Stimulated activated CD8-positive, alpha-beta memory T cell treated with anti-CD3 and anti-CD28 coated beads, Interleukin-12 subunit alpha, Interleukin-12 subunit beta, amount 100 ng/mL, for 24 hours (primary cell): ENCODE results near the gene TMEM30B.
"Not testable (repeated sequence)": the region's sequence is repeated elsewhere in the genome, so short reads cannot be mapped to it uniquely, and the experiment has no call there.

ENCODE experiments used
- DNase-seq: peaks from one replicate; pipeline ENCODE4 v3.0.0-alpha.2; 2020; ENCODE audit errors: extremely low read depth

TMEM30B gene, protein sequence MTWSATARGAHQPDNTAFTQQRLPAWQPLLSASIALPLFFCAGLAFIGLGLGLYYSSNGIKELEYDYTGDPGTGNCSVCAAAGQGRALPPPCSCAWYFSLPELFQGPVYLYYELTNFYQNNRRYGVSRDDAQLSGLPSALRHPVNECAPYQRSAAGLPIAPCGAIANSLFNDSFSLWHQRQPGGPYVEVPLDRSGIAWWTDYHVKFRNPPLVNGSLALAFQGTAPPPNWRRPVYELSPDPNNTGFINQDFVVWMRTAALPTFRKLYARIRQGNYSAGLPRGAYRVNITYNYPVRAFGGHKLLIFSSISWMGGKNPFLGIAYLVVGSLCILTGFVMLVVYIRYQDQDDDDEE

DNA sequence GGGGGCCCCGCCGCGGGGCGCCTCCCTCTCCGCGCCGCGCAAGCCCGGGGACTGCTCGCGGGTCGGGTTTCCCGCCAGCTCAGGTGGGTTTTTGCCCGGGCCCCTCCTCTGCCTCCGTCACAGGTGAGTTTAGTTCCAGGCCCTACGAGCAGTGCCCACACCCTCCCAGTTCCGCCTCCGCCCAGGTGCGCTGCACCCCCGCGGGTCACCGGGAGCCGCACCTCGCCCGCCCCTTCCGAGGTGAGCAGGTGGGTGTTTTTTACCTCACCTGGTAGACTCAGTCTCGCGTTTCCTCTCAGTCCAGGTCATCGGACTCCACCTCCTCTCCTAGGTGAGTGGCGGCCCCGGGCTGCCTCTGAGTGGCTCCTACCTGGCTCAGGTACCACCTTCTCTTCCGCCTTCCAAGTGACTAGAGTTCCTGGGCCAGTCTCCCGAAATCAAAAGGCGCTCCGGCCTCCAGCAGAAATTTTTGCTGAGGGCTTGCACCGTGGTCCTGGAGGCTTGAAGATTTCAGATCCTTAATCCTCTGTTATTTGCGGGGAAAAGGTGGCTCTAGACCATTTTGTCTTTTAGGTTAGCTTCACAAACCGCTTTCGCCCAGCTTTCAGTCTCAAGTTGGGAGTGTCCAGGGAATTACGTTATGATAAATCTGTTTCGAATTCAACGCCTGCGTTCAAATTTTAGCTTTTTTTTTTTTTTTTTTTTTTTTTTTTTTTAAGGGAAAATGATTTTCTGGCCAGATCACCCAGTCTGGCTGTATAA, at the start of gene TMEM30B:
Gene TMEM30B (minus strand): TSS at position 153 of the 762 bp plus-strand sequence. CDS start 191 bp downstream, outside the sequence.
- no peak for DNase-seq

DNA sequence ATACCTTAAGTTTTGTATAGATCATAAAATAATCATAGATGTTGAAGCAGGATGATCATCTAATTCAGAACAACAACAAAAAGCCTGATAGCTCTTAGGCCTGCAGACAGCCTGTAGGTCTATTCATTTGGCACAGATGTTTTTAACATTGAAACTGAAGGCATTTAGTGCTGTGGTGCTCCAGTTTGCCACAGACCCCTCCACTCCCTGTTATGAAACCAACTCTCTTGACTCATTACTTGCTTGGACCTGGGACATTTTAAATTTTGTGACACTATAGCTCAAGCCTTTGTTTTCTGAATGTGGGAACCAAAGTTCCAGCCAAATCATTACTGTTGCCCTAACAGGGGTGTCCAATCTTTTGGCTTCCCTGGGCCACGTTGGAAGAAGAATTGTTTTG, 49.4 kb upstream of the TMEM30B start:
- no peak for DNase-seq

DNA sequence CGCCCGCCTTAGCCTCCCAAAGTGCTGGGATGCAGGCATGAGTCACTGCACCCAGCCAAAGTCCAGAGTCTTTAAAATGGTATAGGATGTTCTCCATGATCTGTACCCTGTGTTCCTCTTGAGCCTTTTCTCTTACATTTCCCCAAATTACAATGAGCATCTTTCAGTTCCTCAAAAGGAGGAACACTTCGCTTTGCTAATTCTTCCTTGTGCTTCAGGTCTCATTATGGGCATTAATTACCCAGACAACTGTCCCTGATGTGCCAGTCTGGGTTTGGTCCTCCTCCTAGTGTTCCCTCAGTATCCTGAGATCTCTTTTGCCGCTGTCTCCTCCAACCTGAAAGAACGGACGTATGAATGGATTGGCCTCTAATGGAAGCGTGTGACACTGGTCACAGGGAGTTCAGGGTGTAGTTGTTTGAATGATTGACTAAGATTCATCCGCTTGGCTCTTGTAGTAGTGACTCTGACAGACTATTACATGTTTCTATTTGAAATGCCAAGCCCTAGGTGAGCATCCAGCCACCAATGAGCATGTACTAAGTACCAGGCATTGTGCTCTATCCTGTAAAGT, 48.4 kb upstream of the TMEM30B start:
- no peak for DNase-seq

DNA sequence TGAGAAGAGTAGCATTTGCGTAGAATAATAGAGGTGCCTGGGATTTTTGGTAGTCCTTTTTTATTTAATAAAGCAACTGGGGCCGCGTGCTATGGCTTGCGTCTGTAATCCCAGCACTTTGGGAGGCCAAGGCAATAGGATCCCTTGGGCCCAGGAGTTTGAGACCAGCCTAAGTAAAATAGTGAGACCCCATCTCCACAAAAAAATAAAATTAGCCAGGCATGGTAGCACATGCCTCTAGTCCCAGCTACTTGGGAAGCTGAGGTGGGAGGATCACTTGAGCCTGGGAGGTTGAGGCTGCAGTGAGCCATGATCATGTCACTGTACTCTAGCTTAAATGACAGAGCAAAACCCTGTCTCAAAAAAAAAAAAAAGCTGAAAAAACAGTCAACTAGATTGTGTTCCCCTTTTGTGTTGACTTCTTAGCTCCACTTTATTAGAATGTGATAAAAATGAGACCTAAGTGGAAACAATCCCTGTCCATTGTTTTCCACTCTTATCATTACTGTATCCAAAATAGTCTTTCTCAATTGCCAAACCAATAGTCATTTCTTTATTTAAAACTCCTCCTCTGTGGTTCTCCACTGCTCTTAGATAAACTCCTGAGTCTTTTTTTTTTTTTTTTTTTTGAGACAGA, 47.6 kb upstream of the TMEM30B start:
- no peak for DNase-seq

DNA sequence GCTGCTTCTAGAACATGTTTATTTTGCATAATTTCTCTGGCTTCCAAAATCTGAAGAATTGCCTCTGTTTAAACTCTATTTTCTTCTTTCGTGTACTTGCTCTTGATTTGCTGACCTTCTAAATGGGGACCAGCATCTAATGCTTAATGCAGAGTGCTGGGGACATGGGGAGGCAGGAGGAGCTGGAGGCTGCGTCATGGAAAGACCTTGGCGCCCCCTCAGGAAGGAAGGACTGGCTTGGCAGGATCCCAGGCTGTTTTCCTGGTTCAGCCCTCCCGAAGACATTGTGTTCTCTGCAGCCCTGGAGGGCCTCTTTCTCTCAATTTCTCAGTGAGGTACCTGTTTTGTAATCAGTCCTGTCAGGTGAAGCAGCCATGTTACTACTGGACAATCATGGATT, 45.7 kb upstream of the TMEM30B start:
- DNase-seq: no peak

DNA sequence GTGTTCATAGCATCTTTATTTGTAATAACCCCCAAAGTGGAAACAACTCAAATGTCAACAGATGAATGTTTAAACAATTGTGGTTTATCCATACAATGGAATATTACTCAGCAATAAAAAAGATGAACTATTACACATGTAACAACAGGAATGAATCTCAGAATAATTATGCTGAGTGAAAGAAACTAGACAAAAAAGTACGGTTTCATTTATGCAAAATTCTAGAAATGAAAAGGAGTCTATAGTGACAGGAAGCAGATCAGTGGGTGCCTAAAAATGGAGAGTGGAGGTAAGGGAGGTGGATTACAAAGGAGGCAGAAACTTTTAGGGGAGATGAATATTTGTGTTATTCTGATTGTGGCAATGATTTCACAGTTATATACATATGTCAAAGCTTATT, 45.0 kb upstream of the TMEM30B start:
- no peak for DNase-seq

DNA sequence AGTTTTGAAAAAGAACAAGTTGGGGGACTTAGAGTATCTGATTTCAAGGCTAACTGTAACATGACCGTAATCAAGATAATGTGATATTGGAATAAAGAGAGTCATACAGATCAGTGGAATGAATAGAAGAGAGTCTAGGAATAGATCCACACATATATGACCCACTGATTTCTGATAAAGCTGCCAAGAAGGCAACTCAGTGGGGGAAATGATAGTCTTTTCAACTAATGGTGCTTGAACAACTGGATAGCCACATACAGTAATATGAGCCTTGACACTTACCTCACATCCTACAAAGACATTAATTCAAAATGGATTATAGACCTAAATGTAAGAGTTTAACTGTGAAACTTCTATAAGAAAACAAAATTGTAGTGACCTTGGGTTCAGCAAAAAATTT, 44.0 kb upstream of the TMEM30B start:
- DNase-seq: no peak

DNA sequence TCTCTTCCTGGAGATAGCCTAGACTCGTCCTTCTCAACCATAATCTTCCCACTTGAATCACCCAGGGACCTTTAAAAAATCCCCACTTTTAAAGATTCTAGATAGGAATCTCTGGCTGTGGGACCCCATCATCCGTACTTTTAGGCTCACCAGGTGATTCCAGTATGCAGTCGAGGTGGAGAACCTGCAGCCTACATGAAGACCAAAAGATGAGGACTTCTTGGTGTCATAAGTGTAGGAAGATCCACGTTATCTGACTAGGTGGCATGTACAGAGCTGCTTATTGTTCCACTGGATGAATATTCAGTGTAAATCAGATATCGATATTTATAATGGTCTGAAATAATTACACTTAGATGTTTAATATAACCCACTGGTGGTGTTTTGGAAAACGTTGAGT, 42.8 kb upstream of the TMEM30B start:
- DNase-seq: no peak

DNA sequence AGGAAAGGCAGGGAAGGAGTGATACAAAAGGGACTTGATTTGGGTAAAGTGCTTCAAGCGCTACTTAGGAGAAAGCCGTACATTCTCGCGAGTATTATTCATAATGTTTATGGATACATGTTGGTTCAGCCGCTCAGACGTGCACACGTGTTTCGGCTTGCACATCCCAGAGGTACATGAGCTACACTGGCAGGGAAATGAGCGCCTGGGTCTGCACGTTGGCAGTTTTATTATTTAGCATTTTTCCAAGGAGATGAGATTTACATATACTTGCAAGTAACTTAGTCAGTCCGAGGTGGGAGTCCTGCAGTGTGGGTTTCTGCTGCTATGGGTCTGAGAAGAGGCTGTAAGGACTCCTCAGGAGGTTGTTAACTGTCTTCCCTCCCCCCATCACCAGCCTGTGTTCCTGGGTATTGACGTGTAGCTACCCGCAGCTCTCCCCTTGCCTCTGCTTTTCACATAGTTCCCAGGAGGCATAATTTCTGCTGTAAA, 41.7 kb upstream of the TMEM30B start:
- DNase-seq: no peak

DNA sequence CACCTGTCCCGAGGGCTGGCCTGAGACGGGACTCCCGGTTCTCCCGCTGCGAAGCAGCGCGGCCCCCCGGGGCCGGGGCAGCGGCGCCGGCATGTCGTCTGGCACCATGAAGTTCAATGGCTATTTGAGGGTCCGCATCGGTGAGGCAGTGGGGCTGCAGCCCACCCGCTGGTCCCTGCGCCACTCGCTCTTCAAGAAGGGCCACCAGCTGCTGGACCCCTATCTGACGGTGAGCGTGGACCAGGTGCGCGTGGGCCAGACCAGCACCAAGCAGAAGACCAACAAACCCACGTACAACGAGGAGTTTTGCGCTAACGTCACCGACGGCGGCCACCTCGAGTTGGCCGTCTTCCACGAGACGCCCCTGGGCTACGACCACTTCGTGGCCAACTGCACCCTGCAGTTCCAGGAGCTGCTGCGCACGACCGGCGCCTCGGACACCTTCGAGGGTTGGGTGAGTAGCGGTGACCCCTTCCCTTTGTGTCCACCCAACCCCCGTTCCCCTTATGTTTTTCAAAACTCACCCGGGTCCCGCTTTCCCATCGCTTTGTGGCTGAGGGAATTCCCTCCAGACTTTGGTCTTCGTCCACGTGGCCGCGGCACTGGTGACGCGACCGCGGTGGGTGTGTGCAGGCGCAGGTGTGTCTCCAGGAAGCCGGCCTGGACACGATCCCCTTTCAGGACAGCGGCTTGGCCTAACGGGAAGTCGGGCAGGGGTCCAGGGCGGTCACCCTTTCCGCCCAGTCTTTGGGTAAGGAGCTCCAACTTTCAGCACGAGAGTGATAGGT, 41.1 kb upstream of the TMEM30B start:
- DNase-seq: no peak

DNA sequence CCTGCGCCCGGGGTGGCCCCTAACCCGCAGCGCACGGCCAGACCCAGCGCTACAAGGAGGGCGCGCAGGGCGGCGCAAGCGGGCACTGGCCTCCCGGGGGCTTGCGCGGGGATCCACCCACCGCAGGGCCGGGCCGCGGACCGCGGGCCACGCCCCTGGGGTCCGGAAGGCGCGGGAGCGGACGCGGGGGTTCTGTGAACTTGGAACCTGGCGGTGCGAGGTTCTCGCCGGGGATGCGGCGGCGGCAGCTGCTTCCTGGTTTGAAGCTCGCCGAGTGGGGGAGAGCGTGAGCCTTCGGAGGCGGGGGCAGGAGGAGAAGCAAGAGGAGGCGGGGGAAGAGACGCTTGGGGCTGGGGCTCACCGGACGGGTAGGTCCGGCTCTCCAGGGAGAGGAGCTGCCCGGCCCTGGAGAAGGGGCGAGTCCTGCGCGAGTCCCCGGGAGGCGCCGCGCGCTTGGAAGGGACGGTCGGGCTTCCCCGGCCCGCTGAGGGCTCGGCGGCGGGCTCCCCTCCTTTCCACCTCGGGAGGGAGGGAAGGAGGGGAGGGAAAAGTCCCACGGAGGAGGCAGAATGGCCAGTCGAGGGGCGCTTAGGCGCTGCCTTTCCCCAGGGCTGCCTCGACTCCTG, 40.4 kb upstream of the TMEM30B start, which contains the start of gene PRKCH:
Gene PRKCH (plus strand): TSS at position 195 of the 626 bp plus-strand sequence. CDS start 523 bp downstream, outside the sequence.
- DNase-seq: peak; percentile 63

DNA sequence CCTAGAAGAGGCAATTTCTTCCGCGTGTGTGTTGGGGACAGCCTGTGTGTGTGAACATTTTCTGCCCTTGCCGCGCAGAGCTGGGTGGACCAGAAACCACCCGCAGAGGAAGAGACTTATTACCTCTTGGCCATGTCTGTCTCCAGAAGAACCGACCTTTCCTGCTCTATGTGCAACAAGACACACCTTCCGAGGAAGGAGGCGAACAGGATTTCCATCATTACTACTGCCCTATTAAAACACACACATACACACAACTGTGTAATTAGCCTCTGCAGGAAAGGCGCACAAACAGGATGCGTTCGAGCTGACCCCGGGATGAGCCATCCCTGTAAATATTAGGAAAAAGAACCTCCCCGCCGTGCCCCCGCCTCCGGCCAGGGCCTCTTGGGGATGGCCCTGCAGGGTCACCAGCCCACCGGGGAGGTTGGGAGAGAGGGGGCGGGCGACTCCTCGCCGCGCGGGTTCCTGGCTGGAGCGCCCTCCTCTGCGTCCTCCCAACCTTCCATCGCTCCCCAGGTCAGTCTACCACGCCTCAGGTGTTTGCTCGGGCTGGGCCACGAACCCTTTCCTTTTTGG, 39.8 kb upstream of the TMEM30B start:
- no peak for DNase-seq

DNA sequence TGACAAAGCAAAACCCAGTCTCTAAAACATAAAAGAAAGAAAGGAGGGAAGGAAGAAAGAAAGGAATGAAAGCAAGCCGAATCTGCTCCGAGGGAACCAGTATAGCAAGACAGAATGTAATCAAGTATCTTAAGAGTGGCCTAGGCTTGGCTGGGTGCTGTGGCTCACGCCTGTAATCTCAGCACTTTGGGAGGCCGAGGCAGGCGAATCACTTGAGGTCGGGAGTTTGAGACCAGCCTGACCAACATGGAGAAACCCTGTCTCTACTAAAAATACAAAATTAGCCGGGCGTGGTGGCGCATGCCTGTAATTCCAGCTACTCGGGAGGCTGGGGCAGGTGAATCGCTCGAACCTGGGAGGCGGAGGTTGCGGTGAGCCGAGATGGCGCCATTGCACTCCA, 39.0 kb upstream of the TMEM30B start:
- not testable (repeated sequence) for DNase-seq

DNA sequence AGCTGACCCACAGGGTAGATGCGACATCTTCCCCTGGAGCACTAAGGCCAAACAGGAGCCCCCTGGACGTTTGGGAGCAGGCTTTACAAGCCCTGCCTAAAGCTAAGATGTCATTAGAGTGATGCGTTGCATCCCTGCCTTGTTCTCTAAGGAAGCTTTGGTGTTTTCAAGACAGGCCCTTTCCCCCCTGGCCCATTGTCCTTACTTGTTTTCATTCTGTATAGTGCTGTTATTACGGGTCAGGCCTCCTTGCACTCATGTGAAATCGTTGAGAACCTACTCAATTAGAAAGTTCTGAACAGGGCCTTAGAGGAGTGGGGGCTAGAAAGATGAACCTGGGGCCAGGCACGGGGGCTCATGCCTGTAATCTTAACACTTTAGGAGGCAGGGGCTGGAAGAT, 38.6 kb upstream of the TMEM30B start:
- DNase-seq: no peak

DNA sequence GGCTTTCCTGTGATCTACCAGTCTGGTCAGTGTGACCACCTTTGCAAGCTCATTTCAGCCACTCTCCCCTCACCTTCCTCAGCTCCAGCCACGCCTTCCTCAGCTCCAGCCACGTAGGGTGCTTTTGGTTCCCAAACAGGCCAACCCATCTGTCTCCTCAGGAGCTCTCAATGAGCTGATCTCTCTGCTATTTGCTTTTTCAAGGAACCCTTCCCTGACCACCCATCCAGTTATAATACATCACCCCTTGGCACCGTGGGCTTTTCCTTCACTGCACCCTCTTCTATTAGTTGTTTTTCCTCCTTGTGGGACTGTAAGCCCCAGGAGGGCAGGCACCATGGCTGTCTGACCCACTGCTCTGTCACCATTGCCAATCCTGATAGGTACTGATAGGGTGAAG, 37.9 kb upstream of the TMEM30B start:
- no peak for DNase-seq

DNA sequence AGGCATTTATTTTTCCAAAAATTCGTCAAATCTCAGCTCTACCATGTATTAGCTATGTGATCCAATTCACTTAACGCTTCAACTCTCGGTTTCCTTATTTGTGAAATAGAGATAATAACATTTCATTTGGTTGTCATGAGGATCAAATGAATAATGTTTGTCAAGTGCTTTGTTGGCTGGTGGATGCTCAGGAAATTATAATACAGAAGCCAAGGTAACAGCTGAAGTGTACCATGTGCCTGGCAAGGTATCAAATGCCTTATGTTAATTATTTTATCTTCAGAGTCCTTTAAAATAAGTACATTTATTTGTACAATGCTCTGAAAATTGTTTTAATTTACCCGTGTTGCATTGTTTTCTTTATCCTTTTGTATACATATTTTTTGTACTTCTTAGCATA, 34.2 kb upstream of the TMEM30B start:
- DNase-seq: no peak

DNA sequence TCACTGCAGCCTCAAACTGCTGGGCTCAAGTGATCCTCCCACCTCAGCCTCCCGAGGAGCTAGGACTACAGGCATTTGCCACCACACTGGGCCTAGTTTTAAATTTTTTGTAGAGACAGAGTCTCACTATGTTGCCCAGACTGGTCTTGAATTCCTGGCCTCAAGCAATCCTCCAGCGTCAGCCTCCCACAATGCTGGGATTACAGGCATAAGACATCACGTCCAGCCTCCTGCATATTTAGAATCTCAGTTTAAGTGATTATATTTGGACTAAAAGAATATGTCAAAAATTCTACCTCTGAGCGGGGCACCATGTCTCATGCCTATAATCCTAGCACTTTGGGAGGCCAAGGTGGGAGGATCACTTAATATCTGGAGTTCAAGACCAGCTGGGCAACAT, 27.6 kb upstream of the TMEM30B start:
- DNase-seq: not testable (repeated sequence)

DNA sequence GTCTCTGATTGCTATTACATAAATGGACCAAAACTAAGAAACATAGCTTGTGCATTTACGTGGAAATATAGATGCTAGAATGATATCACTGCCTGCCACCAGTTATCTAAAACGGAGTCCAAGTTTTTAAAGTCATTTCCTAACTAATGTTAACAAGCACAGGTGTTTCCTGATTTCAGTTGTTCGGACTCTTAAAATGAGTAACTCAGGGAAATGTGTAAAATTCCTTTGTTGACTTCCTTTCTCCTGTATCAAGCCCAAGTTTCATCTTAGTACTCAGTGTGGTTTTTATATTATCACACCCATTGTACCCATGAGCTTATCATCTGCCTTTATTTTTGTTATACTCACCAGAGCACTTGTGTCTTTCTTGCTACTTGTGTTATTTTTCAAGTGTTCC, 27.1 kb upstream of the TMEM30B start:
- DNase-seq: no peak

DNA sequence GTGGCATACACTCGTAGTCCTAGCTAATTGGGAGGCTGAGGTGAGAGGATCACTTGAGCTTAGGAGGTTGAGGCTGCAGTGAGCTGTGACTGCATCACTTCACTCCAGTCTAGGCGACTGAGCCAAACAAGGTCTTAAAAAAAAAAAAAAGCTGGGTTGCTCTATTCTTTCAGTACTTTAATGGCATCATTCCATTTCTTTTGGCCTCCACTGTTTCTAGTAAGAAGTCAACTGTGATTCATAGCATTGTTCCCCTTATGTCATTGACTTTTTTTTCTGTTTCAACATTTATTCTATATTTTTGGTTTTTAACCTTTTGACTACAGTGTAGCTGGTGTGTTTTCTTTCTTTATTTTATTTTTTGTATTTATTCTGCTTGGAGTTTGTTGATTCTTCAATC, 23.6 kb upstream of the TMEM30B start:
- no peak for DNase-seq

DNA sequence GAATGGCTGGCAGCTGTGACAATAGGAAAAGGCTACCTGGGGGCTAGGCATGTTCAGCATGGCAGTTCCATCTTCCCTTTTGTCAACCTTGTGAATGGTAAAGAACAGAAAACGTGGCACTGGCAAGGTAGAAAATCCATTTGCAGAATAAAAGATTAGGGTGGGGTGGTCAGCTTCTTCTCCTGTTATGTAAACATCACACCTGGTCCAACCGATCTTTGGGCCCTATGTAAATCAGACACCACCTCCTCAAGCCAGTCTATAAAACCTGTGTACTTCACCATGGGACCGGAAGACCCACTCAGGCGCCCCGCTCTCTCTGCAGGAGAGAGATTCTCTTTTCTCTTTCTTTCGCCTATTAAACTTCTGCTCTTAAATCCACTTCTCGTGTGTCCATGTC, 19.6 kb upstream of the TMEM30B start:
- no peak for DNase-seq

DNA sequence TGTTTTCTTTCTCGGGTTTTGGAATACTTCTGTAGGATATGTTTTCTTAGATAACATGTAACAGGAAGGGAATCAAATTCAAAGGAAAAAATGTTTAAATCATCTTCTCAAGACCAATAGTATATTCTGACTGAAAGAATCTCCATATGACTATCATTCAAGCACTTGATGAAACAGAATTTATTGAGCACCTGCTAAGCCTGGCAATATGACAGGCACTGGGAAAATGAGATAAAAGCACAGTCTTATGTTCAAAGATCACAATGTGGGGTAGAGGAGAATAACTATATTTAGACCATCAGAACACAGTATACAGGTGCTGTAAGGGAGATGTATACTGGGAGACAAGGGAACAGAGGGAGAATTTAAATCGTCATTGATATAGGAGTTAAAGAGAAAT, 19.1 kb upstream of the TMEM30B start:
- no peak for DNase-seq
